ENCODE measurements around the gene SWAP70.

SWAP70 gene

GRCh38 chr11:9660886-9661285 is 3.0 kb upstream of the SWAP70 start:
- no peaks in the 10 kb centered on the region for H3K79me2 ChIP-seq (ENCODE audit: insufficient read depth, low read depth)
- no peak overlapping the region for H3K9ac ChIP-seq
- no peak overlapping the region for H3K4me2 ChIP-seq
- no peaks in the 10 kb centered on the region for H4K20me1 ChIP-seq (ENCODE audit: insufficient read depth)
- no peak for TF ChIP-seq CTCF (conservative IDR thresholded peaks at IDR 0.05; ENCODE audit: low read depth, low read length)
- no peak overlapping the region for H3K4me3 ChIP-seq (IDR thresholded peaks at IDR 0.05; ENCODE audit: insufficient read depth, low read depth, low read length)
- H3K36me3 ChIP-seq (ENCODE audit: insufficient read depth): no peaks in the 10 kb centered on the region
- peaks cover 4% of the 10 kb centered on the region for H3K4me1 ChIP-seq (ENCODE audit: low read depth, poor library complexity, severe bottlenecking)
- H3K27ac ChIP-seq: no peak overlapping the region
- H3K27me3 ChIP-seq (ENCODE audit: insufficient read depth, low read depth): no peaks in the 10 kb centered on the region
- no peak overlapping the region for H2AFZ ChIP-seq (ENCODE audit: low read depth)

GRCh38 chr11:9662273-9662672 is 1.6 kb upstream of the SWAP70 start:
- H3K36me3 ChIP-seq (ENCODE audit: insufficient read depth): no peaks in the 10 kb centered on the region
- no peaks in the 10 kb centered on the region for H3K79me2 ChIP-seq (ENCODE audit: insufficient read depth, low read depth)
- no peak overlapping the region for H3K9ac ChIP-seq
- no peaks in the 10 kb centered on the region for H3K27me3 ChIP-seq (ENCODE audit: insufficient read depth, low read depth)
- no peak overlapping the region for H3K4me3 ChIP-seq (IDR thresholded peaks at IDR 0.05; ENCODE audit: insufficient read depth, low read depth, low read length)
- H3K27ac ChIP-seq: no peak overlapping the region
- TF ChIP-seq CTCF (conservative IDR thresholded peaks at IDR 0.05; ENCODE audit: low read depth, low read length): no peak
- no peaks in the 10 kb centered on the region for H4K20me1 ChIP-seq (ENCODE audit: insufficient read depth)
- H3K4me1 ChIP-seq (ENCODE audit: low read depth, poor library complexity, severe bottlenecking): peaks cover 4% of the 10 kb centered on the region
- H3K4me2 ChIP-seq: no peak overlapping the region
- no peak overlapping the region for H2AFZ ChIP-seq (ENCODE audit: low read depth)

GRCh38 chr11:9664276-9665171 is 647 bp downstream of the SWAP70 start:
- Histone ChIP-seq H3K79me2 (ENCODE audit: insufficient read depth, low read depth) (no peaks in the 10 kb centered on the region), H3K4me1 (ENCODE audit: low read depth, poor library complexity, severe bottlenecking) (peaks cover 4% of the 10 kb centered on the region), H3K27ac (no peak overlapping the region), H3K9ac (peak overlapping the region; percentile 53; the same call in 1 of the 2 replicates), H3K4me3 (IDR thresholded peaks at IDR 0.05; ENCODE audit: insufficient read depth, low read depth, low read length) (no peak overlapping the region), H2AFZ (ENCODE audit: low read depth) (peak overlapping the region; percentile 100), H3K36me3 (ENCODE audit: insufficient read depth) (no peaks in the 10 kb centered on the region), H3K4me2 (peak overlapping the region; percentile 46), H4K20me1 (ENCODE audit: insufficient read depth) (no peaks in the 10 kb centered on the region), H3K27me3 (ENCODE audit: insufficient read depth, low read depth) (no peaks in the 10 kb centered on the region)
- no peak for TF ChIP-seq CTCF (conservative IDR thresholded peaks at IDR 0.05; ENCODE audit: low read depth, low read length)

GRCh38 chr11:9665749-9666148 is 1.9 kb downstream of the SWAP70 start:
- H2AFZ ChIP-seq (ENCODE audit: low read depth): no peak overlapping the region
- H3K9ac ChIP-seq: no peak overlapping the region
- no peaks in the 10 kb centered on the region for H3K36me3 ChIP-seq (ENCODE audit: insufficient read depth)
- no peaks in the 10 kb centered on the region for H4K20me1 ChIP-seq (ENCODE audit: insufficient read depth)
- H3K4me1 ChIP-seq (ENCODE audit: low read depth, poor library complexity, severe bottlenecking): peaks cover 4% of the 10 kb centered on the region
- H3K79me2 ChIP-seq (ENCODE audit: insufficient read depth, low read depth): no peaks in the 10 kb centered on the region
- no peak overlapping the region for H3K4me3 ChIP-seq (IDR thresholded peaks at IDR 0.05; ENCODE audit: insufficient read depth, low read depth, low read length)
- no peak overlapping the region for H3K4me2 ChIP-seq
- no peak for TF ChIP-seq CTCF (conservative IDR thresholded peaks at IDR 0.05; ENCODE audit: low read depth, low read length)
- H3K27me3 ChIP-seq (ENCODE audit: insufficient read depth, low read depth): no peaks in the 10 kb centered on the region
- no peak overlapping the region for H3K27ac ChIP-seq

All from KMS-11 (cell line).